Hepatocyte (in vitro differentiated cells): ENCODE results near the gene KNOP1. TPM values are rescaled to one million over a fixed set of nuclear protein-coding genes. Genes with fewer than 3 reads are reported as not detected.

Experiments
- DNase-seq: peaks from one replicate; pipeline ENCODE4 v3.0.0-alpha.2; 2016; ENCODE audit warnings: low spot score
- H2AFZ ChIP-seq: fragments of 200-600 bp; sonication (generic); 2 replicates; pipeline ENCODE4 v1.6.0; 2016; ENCODE audit warnings: antibody characterized with exemption, mild to moderate bottlenecking
- H3K27ac ChIP-seq: fragments of 200-600 bp; sonication (generic); 2 replicates; pipeline ENCODE4 v1.5.1; 2016; ENCODE audit warnings: mild to moderate bottlenecking
- H3K27me3 ChIP-seq: fragments of 200-600 bp; sonication (generic); 2 replicates; pipeline ENCODE4 v1.6.1; 2016
- H3K36me3 ChIP-seq: fragments of 200-600 bp; sonication (generic); replicated peaks from 2 replicates; pipeline ENCODE4 v1.5.1; 2016; ENCODE audit warnings: low read depth; ENCODE audit not compliant: insufficient read depth
- H3K4me1 ChIP-seq: fragments of 200-600 bp; sonication (generic); 2 replicates; pipeline ENCODE4 v1.5.1; 2016; ENCODE audit warnings: mild to moderate bottlenecking, moderate library complexity; ENCODE audit not compliant: insufficient read depth
- H3K4me2 ChIP-seq: fragments of 200-600 bp; sonication (generic); 2 replicates; pipeline ENCODE4 v1.6.0; 2016
- H3K4me3 ChIP-seq: fragments of 200-600 bp; sonication (generic); 2 replicates; pipeline ENCODE4 v1.5.1; 2016; ENCODE audit warnings: mild to moderate bottlenecking
- H3K79me2 ChIP-seq: fragments of 200-600 bp; sonication (generic); 2 replicates; pipeline ENCODE4 v1.6.0; 2017; ENCODE audit warnings: mild to moderate bottlenecking
- H3K9me2 ChIP-seq: fragments of 200-600 bp; sonication (generic); replicated peaks from 2 replicates; pipeline ENCODE4 v1.6.0; 2017; ENCODE audit warnings: mild to moderate bottlenecking; ENCODE audit not compliant: insufficient read depth
- H3K9me3 ChIP-seq: fragments of 200-600 bp; sonication (generic); 2 replicates; pipeline ENCODE4 v1.5.1; 2016; ENCODE audit warnings: low read depth, mild to moderate bottlenecking
- H4K20me1 ChIP-seq: fragments of 200-600 bp; sonication (generic); 2 replicates; pipeline ENCODE4 v1.6.0; 2016; ENCODE audit warnings: mild to moderate bottlenecking; ENCODE audit not compliant: insufficient read depth, poor library complexity, severe bottlenecking
- CTCF ChIP-seq: fragments of 200-600 bp; sonication (generic); IDR thresholded peaks from 2 replicates; pipeline ENCODE4 v1.5.1; 2016; ENCODE audit warnings: antibody characterized with exemption, mild to moderate bottlenecking; ENCODE audit not compliant: poor library complexity
- EZH2 ChIP-seq: fragments of 200-600 bp; sonication (generic); IDR thresholded peaks from 2 replicates; pipeline ENCODE4 v1.6.1; 2016; ENCODE audit warnings: antibody characterized with exemption, mild to moderate bottlenecking, borderline replicate concordance
- EZH2phosphoT487 ChIP-seq: fragments of 200-600 bp; sonication (generic); IDR thresholded peaks from one replicate; pipeline ENCODE4 v1.6.1; 2018; ENCODE audit warnings: antibody characterized with exemption, mild to moderate bottlenecking, low read depth, moderate library complexity; ENCODE audit not compliant: unreplicated experiment, severe bottlenecking
- WGBS: methylation state at CpG from one replicate; pipeline ENCODE4 v1.1.6; 2016; ENCODE audit warnings: low lambda C conversion rate; ENCODE audit errors: missing lambda C conversion rate; 5-methylcytosine and 5-hydroxymethylcytosine counted together
- polyA plus RNA-seq: library from polyadenylated mRNA; unstranded; fragments of >200 nt; fragmentation: Nextera tagmentation; extraction: Ambion mirVana; gene quantifications from 2 replicates; pipeline ENCODE4 v1.2.1, GENCODE V29; 2016
- total RNA-seq: library from RNA; depleted of rRNA; stranded (reverse); fragments of >200 nt; gene quantifications from 2 replicates; pipeline ENCODE4 v1.2.3, GENCODE V29; 2014

Gene KNOP1
- total and polyA plus RNA-seq, 2 experiments from 2014 or later = 19.4 to 30.4 TPM

- Histone ChIP-seq H3K36me3 (peaks cover 2% of the 10 kb centered on the region), H4K20me1 (no peaks in the 10 kb centered on the region), H3K4me2 (no peak overlapping the region), H3K27ac (no peak overlapping the region), H3K79me2 (no peaks in the 10 kb centered on the region), H3K27me3 (no peaks in the 10 kb centered on the region), H3K4me3 (no peak overlapping the region), H2AFZ (no peak overlapping the region), H3K9me2 (no peaks in the 10 kb centered on the region), H3K9me3 (no peaks in the 10 kb centered on the region), H3K4me1 (no peaks in the 10 kb centered on the region)
- no peak for TF ChIP-seq EZH2phosphoT487
- TF ChIP-seq CTCF = no peak
- TF ChIP-seq EZH2 = no peak
- no peak for DNase-seq
- WGBS = 88% methylated on average over 7 of the region's 7 CpGs
Observed at GRCh38 chr16:19678804-19679203, 39.2 kb downstream of the KNOP1 start.

GRCh38 chr16:19677402-19677801 is 40.6 kb downstream of the KNOP1 start:
- TF ChIP-seq CTCF (no peak), EZH2phosphoT487 (no peak), EZH2 (no peak)
- no peaks in the 10 kb centered on the region for H3K27me3 ChIP-seq
- no peak for DNase-seq
- H3K9me2 ChIP-seq = no peaks in the 10 kb centered on the region
- H3K27ac ChIP-seq = no peak overlapping the region
- H3K4me1 ChIP-seq = no peaks in the 10 kb centered on the region
- H3K4me2 ChIP-seq = no peak overlapping the region
- H3K36me3 ChIP-seq = no peaks in the 10 kb centered on the region
- no peak overlapping the region for H2AFZ ChIP-seq
- 91% methylated on average over 7 of the region's 7 CpGs for WGBS
- H3K4me3 ChIP-seq = no peak overlapping the region
- no peaks in the 10 kb centered on the region for H3K79me2 ChIP-seq
- no peaks in the 10 kb centered on the region for H4K20me1 ChIP-seq
- H3K9me3 ChIP-seq = no peaks in the 10 kb centered on the region

- 96% methylated on average over 5 of the region's 5 CpGs for WGBS
Observed at GRCh38 chr16:19674485-19674884, 43.5 kb downstream of the KNOP1 start.

More at GRCh38 chr16:19674485-19674884, 43.5 kb downstream of the KNOP1 start:
- no peak for TF ChIP-seq CTCF
- no peak for TF ChIP-seq EZH2phosphoT487
- DNase-seq = no peak
- Histone ChIP-seq H3K9me3 (no peaks in the 10 kb centered on the region), H3K4me1 (no peaks in the 10 kb centered on the region), H4K20me1 (no peaks in the 10 kb centered on the region), H3K4me2 (no peak overlapping the region), H3K36me3 (no peaks in the 10 kb centered on the region), H3K4me3 (no peak overlapping the region), H3K27ac (no peak overlapping the region), H3K9me2 (no peaks in the 10 kb centered on the region), H2AFZ (no peak overlapping the region), H3K79me2 (no peaks in the 10 kb centered on the region), H3K27me3 (no peaks in the 10 kb centered on the region)
